ENCODE measurements around the gene SIL1. TPM values are rescaled to one million over a fixed set of nuclear protein-coding genes. Genes with fewer than 3 reads are reported as not detected.

Gene SIL1
- polyA plus RNA-seq, 1 donor (not counting 4 experiments of a cell fraction or from before 2014, with no cell fraction given) = 45.4 TPM

- Histone ChIP-seq H3K4me1 (ENCODE audit: control insufficient read depth, extremely low read depth, insufficient read depth, low read length) (peaks cover 40% of the 10 kb centered on the region), H3K79me2 (ENCODE audit: control insufficient read depth, insufficient read depth, low read length) (peaks cover 14% of the 10 kb centered on the region), H3K27me3 (ENCODE audit: control insufficient read depth, extremely low read depth, insufficient read depth, low read length) (no peaks in the 10 kb centered on the region), H3K9ac (ENCODE audit: control insufficient read depth, extremely low read depth, insufficient read depth, low read length) (no peak overlapping the region), H2AFZ (ENCODE audit: control insufficient read depth, low read length) (no peak overlapping the region), H3K36me3 (ENCODE audit: control insufficient read depth in 2 of 2, extremely low read depth in 1 of 2, insufficient read depth in 2 of 2, low read length in 2 of 2) (no peaks in the 10 kb centered on the region), H3K9me1 (ENCODE audit: control insufficient read depth, extremely low read depth, insufficient read depth, low read length) (peaks cover 2% of the 10 kb centered on the region), H3K9me3 (ENCODE audit: control insufficient read depth, low read depth, low read length) (no peaks in the 10 kb centered on the region), H4K20me1 (ENCODE audit: control insufficient read depth, extremely low read depth, insufficient read depth, low read length) (no peaks in the 10 kb centered on the region), H3K27ac (ENCODE audit: control insufficient read depth, insufficient read depth, low read length) (peak overlapping the region; percentile 6), H3K4me2 (ENCODE audit: control insufficient read depth, extremely low read depth, insufficient read depth, low read depth, low read length) (peak overlapping the region; percentile 1), H3K4me3 (ENCODE audit: control insufficient read depth in 2 of 3, extremely low read depth in 1 of 3, insufficient read depth in 2 of 3, low read depth in 1 of 3, low read length in 3 of 3) (no peak overlapping the region)
- peak; percentile 48 for FAIRE-seq
- no peak for TF ChIP-seq EZH2 (IDR thresholded peaks at IDR 0.05; ENCODE audit: low read length)
- TF ChIP-seq, protein P1, sequence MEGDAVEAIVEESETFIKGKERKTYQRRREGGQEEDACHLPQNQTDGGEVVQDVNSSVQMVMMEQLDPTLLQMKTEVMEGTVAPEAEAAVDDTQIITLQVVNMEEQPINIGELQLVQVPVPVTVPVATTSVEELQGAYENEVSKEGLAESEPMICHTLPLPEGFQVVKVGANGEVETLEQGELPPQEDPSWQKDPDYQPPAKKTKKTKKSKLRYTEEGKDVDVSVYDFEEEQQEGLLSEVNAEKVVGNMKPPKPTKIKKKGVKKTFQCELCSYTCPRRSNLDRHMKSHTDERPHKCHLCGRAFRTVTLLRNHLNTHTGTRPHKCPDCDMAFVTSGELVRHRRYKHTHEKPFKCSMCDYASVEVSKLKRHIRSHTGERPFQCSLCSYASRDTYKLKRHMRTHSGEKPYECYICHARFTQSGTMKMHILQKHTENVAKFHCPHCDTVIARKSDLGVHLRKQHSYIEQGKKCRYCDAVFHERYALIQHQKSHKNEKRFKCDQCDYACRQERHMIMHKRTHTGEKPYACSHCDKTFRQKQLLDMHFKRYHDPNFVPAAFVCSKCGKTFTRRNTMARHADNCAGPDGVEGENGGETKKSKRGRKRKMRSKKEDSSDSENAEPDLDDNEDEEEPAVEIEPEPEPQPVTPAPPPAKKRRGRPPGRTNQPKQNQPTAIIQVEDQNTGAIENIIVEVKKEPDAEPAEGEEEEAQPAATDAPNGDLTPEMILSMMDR (optimal IDR thresholded peaks at IDR 0.05 in 1 of 3, IDR thresholded peaks at IDR 0.05 in 1 of 3, conservative IDR thresholded peaks at IDR 0.05 in 1 of 3; ENCODE audit: extremely low read depth in 1 of 3, insufficient read depth in 2 of 3, low read length in 3 of 3) = no peak
- dilution Hi-C loops (cut with MboI; ENCODE audit: extremely low pct_ligation_motif_present, low sequenced_read_pairs) = no loop called here
- DNase-seq (ENCODE audit: low read depth, low spot score) = no peak
Measured at GRCh38 chr5:139148306-139148705, 49.9 kb downstream of the SIL1 start.

DNA sequence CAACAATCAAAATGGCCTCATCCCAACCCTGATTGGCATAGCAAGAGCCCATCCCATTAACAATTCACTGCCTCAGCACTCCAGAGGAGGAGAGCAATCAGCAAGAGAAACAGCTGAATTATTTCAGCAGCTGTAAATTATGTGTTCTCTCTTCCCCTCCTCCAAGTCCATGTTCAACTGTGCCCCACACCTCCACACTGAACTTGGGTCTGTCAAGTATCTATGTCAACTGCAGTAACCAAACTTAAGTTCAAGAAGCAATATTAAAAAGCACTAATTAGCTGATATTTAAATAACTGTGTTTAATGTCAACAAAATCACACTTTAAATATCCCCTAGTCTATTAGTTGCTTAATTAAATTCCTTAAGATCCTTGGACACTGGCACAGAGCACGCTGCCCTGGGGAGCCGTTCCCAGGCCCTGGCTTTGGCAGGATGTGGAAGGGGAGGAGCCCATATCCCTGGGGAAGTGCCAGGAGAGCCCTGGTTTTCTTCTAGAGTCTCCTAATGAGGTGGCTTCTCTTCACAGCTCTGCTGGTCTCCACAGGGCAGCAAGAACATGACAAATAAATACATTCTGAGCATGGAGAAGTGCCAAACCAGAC is 50.6 kb downstream of the SIL1 start:
- no peak overlapping the region for H3K27ac ChIP-seq (ENCODE audit: control insufficient read depth, insufficient read depth, low read length)
- TF ChIP-seq, protein P1 (optimal IDR thresholded peaks at IDR 0.05 in 1 of 3, IDR thresholded peaks at IDR 0.05 in 1 of 3, conservative IDR thresholded peaks at IDR 0.05 in 1 of 3; ENCODE audit: extremely low read depth in 1 of 3, insufficient read depth in 2 of 3, low read length in 3 of 3) = no peak
- no peak for TF ChIP-seq EZH2 (IDR thresholded peaks at IDR 0.05; ENCODE audit: low read length)
- no peak overlapping the region for H3K9ac ChIP-seq (ENCODE audit: control insufficient read depth, extremely low read depth, insufficient read depth, low read length)
- FAIRE-seq (no peak), DNase-seq (ENCODE audit: low read depth, low spot score) (no peak)
- no peaks in the 10 kb centered on the region for H3K27me3 ChIP-seq (ENCODE audit: control insufficient read depth, extremely low read depth, insufficient read depth, low read length)
- H3K9me3 ChIP-seq (ENCODE audit: control insufficient read depth, low read depth, low read length) = no peaks in the 10 kb centered on the region
- peaks cover 2% of the 10 kb centered on the region for H3K9me1 ChIP-seq (ENCODE audit: control insufficient read depth, extremely low read depth, insufficient read depth, low read length)
- no peaks in the 10 kb centered on the region for H3K36me3 ChIP-seq (ENCODE audit: control insufficient read depth in 2 of 2, extremely low read depth in 1 of 2, insufficient read depth in 2 of 2, low read length in 2 of 2)
- H2AFZ ChIP-seq (ENCODE audit: control insufficient read depth, low read length) = no peak overlapping the region
- peaks cover 12% of the 10 kb centered on the region for H3K79me2 ChIP-seq (ENCODE audit: control insufficient read depth, insufficient read depth, low read length)
- dilution Hi-C loops (cut with MboI; ENCODE audit: extremely low pct_ligation_motif_present, low sequenced_read_pairs) = no loop called here
- no peak overlapping the region for H3K4me2 ChIP-seq (ENCODE audit: control insufficient read depth, extremely low read depth, insufficient read depth, low read depth, low read length)
- no peak overlapping the region for H3K4me3 ChIP-seq (ENCODE audit: control insufficient read depth in 2 of 3, extremely low read depth in 1 of 3, insufficient read depth in 2 of 3, low read depth in 1 of 3, low read length in 3 of 3)
- H4K20me1 ChIP-seq (ENCODE audit: control insufficient read depth, extremely low read depth, insufficient read depth, low read length) = no peaks in the 10 kb centered on the region
- peaks cover 40% of the 10 kb centered on the region for H3K4me1 ChIP-seq (ENCODE audit: control insufficient read depth, extremely low read depth, insufficient read depth, low read length)
